HUES48 (cell line): ENCODE measurements around the gene MYO5C.

Source experiments
- H3K27ac ChIP-seq: one replicate; pipeline ENCODE4 v1.7.0; 2013; ENCODE audit warnings: low read depth, low read length, inconsistent platforms
- H3K27me3 ChIP-seq: 2 replicates; pipeline ENCODE4 v1.6.1; 2013; ENCODE audit warnings: mild to moderate bottlenecking, low read length; ENCODE audit not compliant: control insufficient read depth, insufficient read depth
- H3K36me3 ChIP-seq: 2 replicates; pipeline ENCODE4 v1.6.1; 2013; ENCODE audit warnings: low read length; ENCODE audit not compliant: control insufficient read depth, insufficient read depth
- H3K4me1 ChIP-seq: 2 replicates; pipeline ENCODE4 v1.6.1; 2013; ENCODE audit warnings: mild to moderate bottlenecking, low read length; ENCODE audit not compliant: control insufficient read depth, insufficient read depth
- H3K4me3 ChIP-seq: 2 replicates; pipeline ENCODE4 v1.5.1; 2013; ENCODE audit warnings: mild to moderate bottlenecking, low read depth, low read length
- H3K9ac ChIP-seq: 2 replicates; pipeline ENCODE4 v1.6.1; 2013; ENCODE audit warnings: mild to moderate bottlenecking, low read depth, low read length, moderate library complexity
- H3K9me3 ChIP-seq: 2 replicates; pipeline ENCODE4 v1.6.1; 2013; ENCODE audit warnings: low read length; ENCODE audit not compliant: control insufficient read depth, insufficient read depth

Gene MYO5C

DNA sequence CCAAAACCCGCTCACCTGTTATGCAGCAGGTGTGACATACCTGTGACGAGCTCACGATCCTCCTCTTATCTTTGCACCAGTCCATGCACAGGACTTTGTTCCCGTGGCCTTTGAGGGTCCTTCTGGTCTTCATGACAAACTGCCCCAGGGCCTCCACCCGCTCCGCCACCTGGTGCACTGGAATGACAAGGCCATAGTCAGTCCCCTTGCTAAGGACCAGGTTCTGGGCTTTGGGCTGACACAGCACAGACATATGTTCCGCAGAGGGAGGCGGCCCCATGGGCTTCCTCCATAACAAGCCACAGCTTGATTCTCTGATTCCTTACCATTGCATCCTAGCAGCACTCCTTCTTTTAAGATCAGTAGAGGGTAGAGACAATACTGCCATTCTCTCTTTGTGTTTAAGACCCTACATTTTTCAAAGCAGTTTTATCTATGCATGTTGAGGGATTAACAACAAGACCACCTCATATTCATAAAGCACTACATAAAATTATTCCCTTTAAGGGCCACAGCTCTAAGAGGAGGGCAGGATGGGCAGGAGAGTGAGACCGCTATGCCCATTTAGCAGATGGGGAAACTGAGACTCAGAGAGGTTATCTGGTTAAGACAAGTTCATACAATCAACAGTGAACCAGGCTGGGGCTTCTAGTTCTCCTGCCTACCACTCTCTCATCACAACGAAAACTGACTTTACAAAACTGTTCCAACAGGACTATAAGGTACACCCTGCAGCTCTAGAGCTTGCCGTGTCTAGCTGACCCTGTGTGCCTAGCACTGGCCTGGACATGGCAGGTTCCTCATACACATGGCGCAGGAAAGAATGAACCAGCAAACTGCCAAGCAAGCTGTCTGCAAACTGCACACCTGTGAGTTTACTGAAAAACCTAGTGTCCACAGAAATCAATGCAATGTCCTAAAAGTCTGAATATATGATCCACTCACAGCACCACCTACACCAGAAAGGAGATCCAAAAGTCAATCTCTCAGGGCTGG lies 141.4 kb downstream of the MYO5C start:
- H3K4me3 ChIP-seq = no peak overlapping the region
- no peaks in the 10 kb centered on the region for H3K9me3 ChIP-seq
- no peak overlapping the region for H3K27ac ChIP-seq
- no peaks in the 10 kb centered on the region for H3K27me3 ChIP-seq
- H3K4me1 ChIP-seq = no peaks in the 10 kb centered on the region
- H3K36me3 ChIP-seq = peaks cover 27% of the 10 kb centered on the region
- H3K9ac ChIP-seq = no peak overlapping the region

DNA sequence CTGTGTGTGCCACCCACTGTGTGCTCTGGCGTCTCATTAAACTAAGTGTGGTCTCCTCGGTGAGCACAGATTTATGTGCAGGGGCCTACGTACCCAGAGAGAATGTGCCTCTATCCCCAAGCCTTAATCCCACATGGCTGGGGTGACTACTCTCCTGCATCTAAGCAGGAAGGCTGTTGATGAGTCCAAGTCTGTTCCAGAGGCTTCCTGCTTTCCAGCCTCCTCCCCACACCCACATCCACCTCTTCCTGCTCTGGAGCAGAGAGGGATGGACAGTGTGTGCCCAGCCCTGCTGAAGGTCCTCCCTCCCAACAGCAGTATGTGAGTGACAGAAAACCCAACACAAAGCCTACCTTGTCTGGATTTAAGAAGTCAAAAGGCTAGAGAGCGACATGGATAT lies 144.3 kb downstream of the MYO5C start:
- no peak overlapping the region for H3K4me3 ChIP-seq
- H3K9ac ChIP-seq = no peak overlapping the region
- no peaks in the 10 kb centered on the region for H3K27me3 ChIP-seq
- peaks cover 49% of the 10 kb centered on the region for H3K36me3 ChIP-seq
- no peaks in the 10 kb centered on the region for H3K9me3 ChIP-seq
- H3K4me1 ChIP-seq = no peaks in the 10 kb centered on the region
- no peak overlapping the region for H3K27ac ChIP-seq

DNA sequence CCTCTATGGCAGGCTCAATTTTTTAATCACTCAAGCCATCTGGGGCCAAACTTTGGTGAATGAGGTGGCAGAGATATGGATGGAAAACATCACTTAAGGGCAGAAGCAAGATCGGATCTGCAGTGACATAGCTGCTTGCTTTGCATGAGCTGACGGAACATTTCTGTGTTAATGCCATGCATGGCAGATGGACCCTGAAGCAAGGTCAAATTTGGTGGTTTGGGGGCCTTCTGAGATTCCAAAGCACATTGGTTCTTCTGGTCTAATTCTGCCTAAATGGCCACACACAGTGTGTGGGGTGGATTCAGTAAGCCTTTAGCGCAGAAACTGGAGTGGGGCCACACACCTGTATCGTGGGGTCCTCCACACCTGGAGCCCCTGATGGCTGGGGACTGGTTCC lies 144.7 kb downstream of the MYO5C start:
- no peaks in the 10 kb centered on the region for H3K4me1 ChIP-seq
- H3K27me3 ChIP-seq = no peaks in the 10 kb centered on the region
- H3K9ac ChIP-seq = no peak overlapping the region
- peaks cover 50% of the 10 kb centered on the region for H3K36me3 ChIP-seq
- H3K9me3 ChIP-seq = no peaks in the 10 kb centered on the region
- H3K4me3 ChIP-seq = no peak overlapping the region
- H3K27ac ChIP-seq = no peak overlapping the region

DNA sequence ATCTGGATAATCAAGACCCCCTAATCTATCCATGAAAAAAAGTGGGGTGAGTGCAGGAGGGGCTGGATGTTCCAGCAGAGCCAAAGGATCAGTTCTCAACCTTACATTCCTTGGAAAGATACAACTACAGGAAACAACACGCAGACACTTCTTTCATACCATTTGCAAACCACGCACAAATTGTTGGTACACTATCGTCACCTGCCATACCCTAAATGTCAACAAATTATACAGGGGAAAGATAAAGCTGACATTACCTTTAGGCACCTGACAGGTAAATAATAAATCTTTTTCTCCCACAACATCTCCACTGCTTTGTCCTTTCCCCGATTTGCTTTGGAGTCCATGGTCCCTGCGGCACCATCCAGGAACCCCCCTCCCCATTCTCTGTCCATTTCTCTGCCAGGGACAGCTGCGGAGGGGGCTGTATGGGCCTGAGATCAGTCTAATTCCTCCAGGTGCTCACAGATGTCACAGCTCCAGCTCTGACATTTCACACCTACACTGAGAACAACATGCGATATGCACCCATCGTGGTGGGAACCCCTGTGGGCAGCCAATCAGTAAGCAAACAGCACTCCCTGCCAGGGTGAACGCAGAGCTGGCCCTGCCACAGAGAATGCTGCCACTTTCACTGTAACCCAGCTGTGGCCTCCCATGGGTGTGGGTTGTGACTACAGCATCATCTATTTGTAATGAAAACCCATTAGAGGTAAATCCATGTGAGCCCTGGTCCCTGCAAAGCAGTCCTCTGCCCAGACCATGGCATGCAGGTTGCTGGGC lies 145.4 kb downstream of the MYO5C start:
- Histone ChIP-seq H3K9ac (no peak overlapping the region), H3K9me3 (no peaks in the 10 kb centered on the region), H3K27ac (no peak overlapping the region), H3K4me1 (no peaks in the 10 kb centered on the region), H3K36me3 (peaks cover 53% of the 10 kb centered on the region), H3K27me3 (no peaks in the 10 kb centered on the region), H3K4me3 (no peak overlapping the region)

DNA sequence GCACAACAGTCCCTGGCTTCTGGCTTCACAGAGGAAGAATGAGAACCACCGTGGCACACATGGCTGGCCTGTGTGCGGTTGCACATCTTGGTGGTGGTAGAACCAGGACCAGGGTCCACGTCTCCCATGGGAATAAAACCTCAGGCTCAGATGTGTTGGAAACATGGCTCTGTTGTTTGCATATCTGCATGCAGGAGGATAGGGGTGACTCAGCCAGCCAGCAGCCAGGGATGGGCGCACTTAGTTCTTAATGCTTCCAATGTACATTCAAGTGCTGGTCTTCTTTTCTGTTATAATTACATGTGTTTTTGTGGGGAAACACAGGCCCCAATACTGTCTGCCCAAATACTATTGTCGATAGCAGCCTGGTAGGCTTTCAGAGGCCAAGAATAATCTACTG lies 147.2 kb downstream of the MYO5C start:
- Histone ChIP-seq H3K36me3 (peaks cover 65% of the 10 kb centered on the region), H3K4me3 (no peak overlapping the region), H3K4me1 (no peaks in the 10 kb centered on the region), H3K9me3 (no peaks in the 10 kb centered on the region), H3K9ac (no peak overlapping the region), H3K27me3 (no peaks in the 10 kb centered on the region), H3K27ac (no peak overlapping the region)

DNA sequence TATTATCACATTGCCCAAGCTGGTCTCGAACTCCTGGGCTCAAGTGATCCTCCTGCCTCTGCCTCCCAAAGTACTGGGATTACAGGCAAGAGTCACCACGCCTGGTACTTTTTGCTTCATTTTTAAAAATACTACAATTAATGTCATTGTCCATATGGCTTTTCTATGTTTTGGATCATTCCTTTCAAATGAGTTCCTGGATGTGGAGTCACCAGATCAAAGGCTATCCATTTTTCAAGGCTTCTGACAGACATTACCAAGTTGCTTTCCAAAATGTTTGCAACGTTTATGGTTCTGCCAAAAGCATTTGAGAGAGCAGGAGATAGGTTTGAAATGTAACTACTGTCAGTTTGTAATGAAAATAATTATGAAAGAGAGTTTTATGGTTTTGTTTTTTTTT lies 148.8 kb downstream of the MYO5C start:
- Histone ChIP-seq H3K9me3 (no peaks in the 10 kb centered on the region), H3K4me3 (no peak overlapping the region), H3K4me1 (no peaks in the 10 kb centered on the region), H3K27ac (no peak overlapping the region), H3K9ac (no peak overlapping the region), H3K27me3 (no peaks in the 10 kb centered on the region), H3K36me3 (peaks cover 58% of the 10 kb centered on the region)

DNA sequence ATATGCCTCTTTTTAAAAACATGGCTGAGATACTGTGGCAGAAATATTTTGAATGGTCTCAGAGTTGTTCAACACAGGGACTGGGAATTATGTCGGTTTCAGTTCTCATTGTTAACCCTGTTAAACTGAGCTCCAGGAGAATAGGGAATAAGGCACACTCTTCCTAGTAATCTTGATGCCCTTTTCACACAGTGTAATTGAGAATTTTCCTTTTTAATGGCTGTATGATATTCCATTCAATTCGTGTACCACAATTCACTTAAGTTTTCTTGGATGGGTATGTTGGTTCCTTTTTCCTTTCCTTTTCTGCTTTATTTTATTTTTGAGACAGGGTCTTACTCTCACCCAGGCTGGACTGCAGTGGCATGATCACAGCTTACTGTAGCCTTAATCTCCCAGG lies 149.3 kb downstream of the MYO5C start:
- H3K36me3 ChIP-seq = peaks cover 54% of the 10 kb centered on the region
- no peaks in the 10 kb centered on the region for H3K9me3 ChIP-seq
- no peaks in the 10 kb centered on the region for H3K27me3 ChIP-seq

DNA sequence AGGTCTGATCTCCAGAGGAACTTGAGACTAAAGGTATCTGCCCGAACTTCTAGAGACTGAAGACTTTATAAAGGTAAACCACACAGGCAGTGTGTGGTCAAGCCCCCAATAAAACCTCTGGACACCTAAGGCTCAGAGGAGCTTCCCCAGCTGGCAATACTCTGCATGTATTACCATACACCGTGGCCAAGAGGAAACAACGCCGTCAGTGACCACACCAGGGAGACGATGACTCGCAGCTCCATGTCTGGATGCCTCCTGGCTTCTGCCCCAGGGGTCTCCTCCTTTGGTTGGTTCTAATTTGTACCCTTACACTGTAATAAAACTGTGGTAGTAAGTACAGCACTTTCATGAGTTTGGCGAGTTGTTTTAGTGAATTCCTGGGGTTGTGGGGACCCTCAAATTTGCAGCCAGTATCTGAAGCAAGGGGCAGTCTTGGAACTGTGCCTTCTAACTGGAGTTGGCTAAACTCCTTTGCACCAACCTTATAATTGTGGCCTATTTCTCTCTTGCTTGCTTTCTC lies 150.9 kb downstream of the MYO5C start:
- no peaks in the 10 kb centered on the region for H3K9me3 ChIP-seq
- H3K9ac ChIP-seq = no peak overlapping the region
- peaks cover 7% of the 10 kb centered on the region; the same call in 1 of the 2 replicates for H3K4me1 ChIP-seq
- H3K4me3 ChIP-seq = no peak overlapping the region
- H3K27me3 ChIP-seq = no peaks in the 10 kb centered on the region
- H3K27ac ChIP-seq = no peak overlapping the region
- peaks cover 42% of the 10 kb centered on the region for H3K36me3 ChIP-seq

More for the DNA sequence above, 149.3 kb downstream of the MYO5C start:
- Histone ChIP-seq H3K4me1 (no peaks in the 10 kb centered on the region), H3K27ac (no peak overlapping the region), H3K9ac (no peak overlapping the region), H3K4me3 (no peak overlapping the region)

DNA sequence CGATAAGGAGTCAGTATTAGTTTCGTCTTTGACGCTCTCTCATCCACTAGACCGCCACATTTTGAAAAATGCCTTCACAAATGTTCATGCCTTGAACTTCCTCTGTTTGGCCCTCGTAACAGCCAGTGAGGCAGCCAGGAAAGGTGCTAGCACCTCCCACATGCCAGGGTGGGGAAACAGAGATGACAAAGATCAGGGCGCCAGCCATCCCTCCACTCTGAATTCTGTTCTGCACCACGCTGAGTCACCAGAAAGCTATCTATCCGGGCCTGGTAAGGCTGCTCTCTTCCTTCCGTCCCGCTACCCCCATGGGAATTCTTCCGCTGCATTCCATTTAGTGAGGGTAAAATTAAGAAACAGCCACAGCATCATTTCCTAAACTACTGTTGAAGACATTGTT lies 151.7 kb downstream of the MYO5C start:
- H3K9ac ChIP-seq = no peak overlapping the region
- peaks cover 37% of the 10 kb centered on the region for H3K36me3 ChIP-seq
- peaks cover 9% of the 10 kb centered on the region; the same call in 1 of the 2 replicates for H3K4me1 ChIP-seq
- H3K27ac ChIP-seq = no peak overlapping the region
- no peaks in the 10 kb centered on the region for H3K9me3 ChIP-seq
- H3K4me3 ChIP-seq = no peak overlapping the region
- no peaks in the 10 kb centered on the region for H3K27me3 ChIP-seq
